ENCODE data around the gene BAG1.
A peak's percentile ranks its signal among the peaks of the same experiment; 100 is the strongest.

The BAG1 gene

DNA sequence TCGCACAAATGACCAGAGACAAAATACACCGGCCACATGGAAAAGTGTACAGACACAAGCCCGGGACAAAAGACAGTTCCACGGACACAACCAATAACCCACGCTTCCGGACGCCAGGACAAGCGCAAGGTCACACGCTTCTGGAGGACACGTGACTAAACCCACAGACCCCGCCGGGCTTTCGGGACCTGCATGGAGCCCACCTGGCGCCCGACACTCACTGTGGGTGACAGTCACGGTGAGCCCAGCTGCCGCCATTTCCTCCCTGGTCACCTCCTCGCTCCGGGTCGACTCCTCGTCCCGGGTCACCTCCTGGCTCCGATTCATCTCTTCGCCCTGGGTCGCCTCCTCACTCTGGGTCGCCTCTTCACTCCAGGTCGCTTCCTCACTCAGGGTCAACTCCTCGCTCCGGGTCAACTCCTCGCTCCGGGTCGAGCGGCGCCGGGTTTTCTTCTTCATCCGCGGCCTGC lies 470 bp downstream of the BAG1 start:
- peak; percentile 44 for DNase-seq
- peak overlapping the region; percentile 92 for H3K4me3 ChIP-seq (ENCODE audit: low read depth, low read length)
- TF ChIP-seq, protein P1, sequence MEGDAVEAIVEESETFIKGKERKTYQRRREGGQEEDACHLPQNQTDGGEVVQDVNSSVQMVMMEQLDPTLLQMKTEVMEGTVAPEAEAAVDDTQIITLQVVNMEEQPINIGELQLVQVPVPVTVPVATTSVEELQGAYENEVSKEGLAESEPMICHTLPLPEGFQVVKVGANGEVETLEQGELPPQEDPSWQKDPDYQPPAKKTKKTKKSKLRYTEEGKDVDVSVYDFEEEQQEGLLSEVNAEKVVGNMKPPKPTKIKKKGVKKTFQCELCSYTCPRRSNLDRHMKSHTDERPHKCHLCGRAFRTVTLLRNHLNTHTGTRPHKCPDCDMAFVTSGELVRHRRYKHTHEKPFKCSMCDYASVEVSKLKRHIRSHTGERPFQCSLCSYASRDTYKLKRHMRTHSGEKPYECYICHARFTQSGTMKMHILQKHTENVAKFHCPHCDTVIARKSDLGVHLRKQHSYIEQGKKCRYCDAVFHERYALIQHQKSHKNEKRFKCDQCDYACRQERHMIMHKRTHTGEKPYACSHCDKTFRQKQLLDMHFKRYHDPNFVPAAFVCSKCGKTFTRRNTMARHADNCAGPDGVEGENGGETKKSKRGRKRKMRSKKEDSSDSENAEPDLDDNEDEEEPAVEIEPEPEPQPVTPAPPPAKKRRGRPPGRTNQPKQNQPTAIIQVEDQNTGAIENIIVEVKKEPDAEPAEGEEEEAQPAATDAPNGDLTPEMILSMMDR (IDR thresholded peaks at IDR 0.05; ENCODE audit: low read depth, low read length): no peak
- no peaks in the 10 kb centered on the region; the same call in 1 of the 2 replicates for H3K4me1 ChIP-seq
- H3K27me3 ChIP-seq: no peaks in the 10 kb centered on the region
- H3K36me3 ChIP-seq: peaks cover 39% of the 10 kb centered on the region
- no peaks in the 10 kb centered on the region for H3K9me3 ChIP-seq

DNA sequence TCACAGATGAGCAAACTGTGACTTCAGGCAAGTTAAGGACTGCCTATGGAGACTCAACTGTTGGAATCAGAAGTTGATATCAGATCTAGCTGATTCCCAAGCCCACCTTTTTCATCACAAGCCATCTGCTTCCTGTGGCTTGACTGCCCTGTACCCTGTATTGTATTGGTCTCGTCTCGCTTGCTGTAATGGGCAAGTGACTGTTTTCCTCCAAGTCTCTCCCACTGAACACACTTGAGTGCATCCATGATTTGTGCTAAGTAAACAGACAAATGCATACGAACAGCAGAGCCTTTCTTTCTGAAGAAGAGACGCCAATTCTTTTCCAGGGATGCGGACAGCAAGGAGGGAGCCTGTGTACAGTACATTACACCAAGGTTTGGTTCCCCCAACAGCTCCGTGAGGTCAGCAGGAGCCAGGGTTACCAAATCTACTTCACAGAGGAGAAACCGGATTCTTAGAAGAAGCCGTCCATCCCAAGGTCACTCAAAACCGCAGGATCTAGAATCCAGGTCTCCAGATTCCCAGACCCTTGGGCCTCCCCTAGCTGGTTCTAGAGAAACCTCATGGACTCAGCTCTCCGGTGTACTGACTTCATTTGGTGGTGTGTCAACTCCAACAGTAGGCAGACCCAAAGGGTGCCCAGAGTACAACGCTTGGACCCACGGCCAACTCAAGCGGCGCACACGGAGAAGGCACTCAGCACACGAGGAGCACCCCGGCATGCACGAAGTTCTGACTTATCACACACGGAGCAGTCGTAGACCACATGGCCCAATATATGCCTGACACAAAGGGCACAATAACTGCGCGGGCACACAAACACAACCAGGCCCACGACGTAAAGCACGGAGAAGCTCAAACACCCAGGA lies 1.1 kb downstream of the BAG1 start:
- DNase-seq: peak; percentile 23

DNA sequence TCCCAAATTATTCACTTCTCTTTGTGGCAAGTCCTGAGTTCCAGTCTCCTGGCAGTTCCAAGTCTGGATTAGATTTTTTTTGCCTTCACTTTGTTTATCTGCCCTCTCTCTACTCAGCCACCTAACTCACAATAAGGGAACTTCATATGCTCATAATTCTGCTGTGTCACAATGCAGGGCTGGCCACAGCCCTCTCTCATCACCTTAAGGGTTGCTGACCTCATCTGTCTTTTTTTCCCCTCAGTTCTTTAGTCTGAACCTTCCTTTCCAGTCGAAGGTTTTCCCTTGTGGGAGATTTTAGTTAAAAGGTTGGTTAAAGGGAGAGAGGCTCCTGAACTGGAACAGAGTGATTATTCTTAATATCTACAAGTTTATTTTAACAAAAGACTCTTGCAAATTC lies 4.1 kb downstream of the BAG1 start:
- Histone ChIP-seq H3K36me3 (peaks cover 68% of the 10 kb centered on the region), H3K4me3 (ENCODE audit: low read depth, low read length) (no peak overlapping the region), H3K27me3 (no peaks in the 10 kb centered on the region), H3K4me1 (no peaks in the 10 kb centered on the region; the same call in 1 of the 2 replicates), H3K9me3 (no peaks in the 10 kb centered on the region)
- TF ChIP-seq, protein P1 (IDR thresholded peaks at IDR 0.05; ENCODE audit: low read depth, low read length): no peak
- DNase-seq: no peak

More for the DNA sequence above, 1.1 kb downstream of the BAG1 start:
- TF ChIP-seq, protein P1 (IDR thresholded peaks at IDR 0.05; ENCODE audit: low read depth, low read length): no peak
- Histone ChIP-seq H3K27me3 (no peaks in the 10 kb centered on the region), H3K4me3 (ENCODE audit: low read depth, low read length) (peak overlapping the region; percentile 92), H3K4me1 (no peaks in the 10 kb centered on the region; the same call in 1 of the 2 replicates), H3K9me3 (no peaks in the 10 kb centered on the region), H3K36me3 (peaks cover 46% of the 10 kb centered on the region)

DNA sequence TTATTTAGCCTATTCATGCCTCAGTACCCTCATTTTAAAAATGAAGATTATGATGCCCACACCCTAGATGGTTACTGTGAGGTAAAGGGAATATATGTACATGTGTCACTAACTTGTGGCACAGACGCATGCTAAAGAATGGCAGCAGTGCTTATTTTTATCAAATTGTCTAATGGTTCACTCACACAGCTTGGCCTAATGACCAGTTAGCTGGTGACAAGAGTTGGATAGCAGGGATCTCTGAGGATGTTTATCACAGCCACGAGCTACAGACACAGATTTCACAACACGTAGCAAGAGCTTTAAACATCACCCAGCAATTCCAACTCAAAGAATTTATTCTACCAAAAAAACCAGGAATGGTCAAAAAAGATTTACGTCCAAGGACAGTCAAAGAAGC lies 7.2 kb downstream of the BAG1 start:
- H3K4me3 ChIP-seq (ENCODE audit: low read depth, low read length): no peak overlapping the region
- H3K27me3 ChIP-seq: no peaks in the 10 kb centered on the region
- no peaks in the 10 kb centered on the region for H3K4me1 ChIP-seq
- DNase-seq: no peak
- H3K36me3 ChIP-seq: peaks cover 91% of the 10 kb centered on the region
- no peaks in the 10 kb centered on the region for H3K9me3 ChIP-seq
- TF ChIP-seq, protein P1 (IDR thresholded peaks at IDR 0.05; ENCODE audit: low read depth, low read length): no peak

DNA sequence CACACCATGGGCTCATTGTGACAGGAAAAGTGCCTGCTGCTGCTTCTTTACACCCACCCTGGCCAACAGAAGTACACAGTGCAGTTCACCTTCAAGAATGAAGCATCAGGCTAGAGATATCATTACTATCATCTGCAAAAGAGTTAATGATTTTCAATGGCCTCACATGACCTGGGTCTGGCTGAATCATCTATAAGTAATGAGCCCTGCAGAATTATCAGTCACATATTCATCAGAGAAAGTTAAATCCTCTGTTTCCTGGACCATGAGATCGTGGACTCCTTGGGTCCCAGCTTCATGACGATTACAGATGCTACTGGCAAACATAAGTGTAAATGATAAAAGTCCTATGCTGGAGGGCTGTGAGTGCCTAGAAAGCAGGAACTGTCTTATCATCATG lies 8.3 kb downstream of the BAG1 start:
- Histone ChIP-seq H3K36me3 (peaks cover 82% of the 10 kb centered on the region), H3K27me3 (no peaks in the 10 kb centered on the region), H3K4me1 (no peaks in the 10 kb centered on the region), H3K4me3 (ENCODE audit: low read depth, low read length) (no peak overlapping the region), H3K9me3 (no peaks in the 10 kb centered on the region)
- DNase-seq: no peak
- TF ChIP-seq, protein P1 (IDR thresholded peaks at IDR 0.05; ENCODE audit: low read depth, low read length): no peak

DNA sequence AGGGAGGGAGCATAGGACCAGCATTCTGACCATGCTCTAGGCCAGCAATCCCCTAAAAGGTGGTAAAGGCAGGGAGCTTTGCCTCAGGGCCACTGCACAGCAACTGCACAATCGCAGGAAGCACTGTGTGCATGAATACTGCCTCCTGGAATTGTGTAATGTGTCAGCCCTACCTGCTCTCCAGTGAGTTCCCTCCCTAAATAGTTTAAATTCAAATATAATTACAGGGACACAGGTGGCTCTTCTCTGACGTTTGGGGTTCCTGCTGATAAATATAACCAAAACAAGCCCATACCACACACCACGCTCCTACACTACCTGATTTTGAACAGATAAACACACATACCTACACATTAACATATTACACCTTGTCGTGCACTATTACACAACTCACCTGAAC lies 9.0 kb downstream of the BAG1 start:
- no peak for DNase-seq
- Histone ChIP-seq H3K27me3 (no peaks in the 10 kb centered on the region), H3K9me3 (no peaks in the 10 kb centered on the region), H3K4me3 (ENCODE audit: low read depth, low read length) (no peak overlapping the region), H3K36me3 (peaks cover 77% of the 10 kb centered on the region), H3K4me1 (no peaks in the 10 kb centered on the region)
- TF ChIP-seq, protein P1 (IDR thresholded peaks at IDR 0.05; ENCODE audit: low read depth, low read length): no peak
